ENCODE measurements around the gene CCK.

DNA sequence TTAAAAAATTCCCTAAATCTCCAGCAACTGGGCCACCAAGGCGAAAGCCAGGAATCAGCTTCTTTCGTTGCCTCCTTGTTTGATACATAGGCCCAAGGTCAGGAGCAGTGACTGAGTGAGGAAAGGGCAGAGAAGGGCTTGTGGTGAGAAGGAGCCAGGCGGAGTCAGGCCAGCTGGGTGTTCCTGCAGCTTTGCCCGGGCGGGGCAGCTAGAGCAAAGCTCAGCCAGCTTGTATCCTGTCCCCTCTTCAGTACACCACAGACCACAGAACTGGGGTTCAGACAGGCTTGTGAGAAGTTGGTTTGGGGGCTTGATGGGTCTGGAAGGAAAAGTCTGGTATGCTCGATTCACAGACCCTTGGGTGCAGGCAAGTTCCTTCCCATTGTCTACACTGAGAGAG lies 52.6 kb downstream of the CCK start:
- TF ChIP-seq, protein P1, sequence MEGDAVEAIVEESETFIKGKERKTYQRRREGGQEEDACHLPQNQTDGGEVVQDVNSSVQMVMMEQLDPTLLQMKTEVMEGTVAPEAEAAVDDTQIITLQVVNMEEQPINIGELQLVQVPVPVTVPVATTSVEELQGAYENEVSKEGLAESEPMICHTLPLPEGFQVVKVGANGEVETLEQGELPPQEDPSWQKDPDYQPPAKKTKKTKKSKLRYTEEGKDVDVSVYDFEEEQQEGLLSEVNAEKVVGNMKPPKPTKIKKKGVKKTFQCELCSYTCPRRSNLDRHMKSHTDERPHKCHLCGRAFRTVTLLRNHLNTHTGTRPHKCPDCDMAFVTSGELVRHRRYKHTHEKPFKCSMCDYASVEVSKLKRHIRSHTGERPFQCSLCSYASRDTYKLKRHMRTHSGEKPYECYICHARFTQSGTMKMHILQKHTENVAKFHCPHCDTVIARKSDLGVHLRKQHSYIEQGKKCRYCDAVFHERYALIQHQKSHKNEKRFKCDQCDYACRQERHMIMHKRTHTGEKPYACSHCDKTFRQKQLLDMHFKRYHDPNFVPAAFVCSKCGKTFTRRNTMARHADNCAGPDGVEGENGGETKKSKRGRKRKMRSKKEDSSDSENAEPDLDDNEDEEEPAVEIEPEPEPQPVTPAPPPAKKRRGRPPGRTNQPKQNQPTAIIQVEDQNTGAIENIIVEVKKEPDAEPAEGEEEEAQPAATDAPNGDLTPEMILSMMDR (conservative IDR thresholded peaks at IDR 0.05; ENCODE audit: low read depth in 2 of 2) = no peak
- no peak for TF ChIP-seq ZNF114 (CRISPR knock-in tag; IDR thresholded peaks at IDR 0.05)
- TF ChIP-seq, protein P2, sequence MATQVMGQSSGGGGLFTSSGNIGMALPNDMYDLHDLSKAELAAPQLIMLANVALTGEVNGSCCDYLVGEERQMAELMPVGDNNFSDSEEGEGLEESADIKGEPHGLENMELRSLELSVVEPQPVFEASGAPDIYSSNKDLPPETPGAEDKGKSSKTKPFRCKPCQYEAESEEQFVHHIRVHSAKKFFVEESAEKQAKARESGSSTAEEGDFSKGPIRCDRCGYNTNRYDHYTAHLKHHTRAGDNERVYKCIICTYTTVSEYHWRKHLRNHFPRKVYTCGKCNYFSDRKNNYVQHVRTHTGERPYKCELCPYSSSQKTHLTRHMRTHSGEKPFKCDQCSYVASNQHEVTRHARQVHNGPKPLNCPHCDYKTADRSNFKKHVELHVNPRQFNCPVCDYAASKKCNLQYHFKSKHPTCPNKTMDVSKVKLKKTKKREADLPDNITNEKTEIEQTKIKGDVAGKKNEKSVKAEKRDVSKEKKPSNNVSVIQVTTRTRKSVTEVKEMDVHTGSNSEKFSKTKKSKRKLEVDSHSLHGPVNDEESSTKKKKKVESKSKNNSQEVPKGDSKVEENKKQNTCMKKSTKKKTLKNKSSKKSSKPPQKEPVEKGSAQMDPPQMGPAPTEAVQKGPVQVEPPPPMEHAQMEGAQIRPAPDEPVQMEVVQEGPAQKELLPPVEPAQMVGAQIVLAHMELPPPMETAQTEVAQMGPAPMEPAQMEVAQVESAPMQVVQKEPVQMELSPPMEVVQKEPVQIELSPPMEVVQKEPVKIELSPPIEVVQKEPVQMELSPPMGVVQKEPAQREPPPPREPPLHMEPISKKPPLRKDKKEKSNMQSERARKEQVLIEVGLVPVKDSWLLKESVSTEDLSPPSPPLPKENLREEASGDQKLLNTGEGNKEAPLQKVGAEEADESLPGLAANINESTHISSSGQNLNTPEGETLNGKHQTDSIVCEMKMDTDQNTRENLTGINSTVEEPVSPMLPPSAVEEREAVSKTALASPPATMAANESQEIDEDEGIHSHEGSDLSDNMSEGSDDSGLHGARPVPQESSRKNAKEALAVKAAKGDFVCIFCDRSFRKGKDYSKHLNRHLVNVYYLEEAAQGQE (IDR thresholded peaks at IDR 0.05; ENCODE audit: unreplicated experiment) = no peak

Measured in GM23338 (cell line).